ENCODE data around the gene NIPA2.

DNA sequence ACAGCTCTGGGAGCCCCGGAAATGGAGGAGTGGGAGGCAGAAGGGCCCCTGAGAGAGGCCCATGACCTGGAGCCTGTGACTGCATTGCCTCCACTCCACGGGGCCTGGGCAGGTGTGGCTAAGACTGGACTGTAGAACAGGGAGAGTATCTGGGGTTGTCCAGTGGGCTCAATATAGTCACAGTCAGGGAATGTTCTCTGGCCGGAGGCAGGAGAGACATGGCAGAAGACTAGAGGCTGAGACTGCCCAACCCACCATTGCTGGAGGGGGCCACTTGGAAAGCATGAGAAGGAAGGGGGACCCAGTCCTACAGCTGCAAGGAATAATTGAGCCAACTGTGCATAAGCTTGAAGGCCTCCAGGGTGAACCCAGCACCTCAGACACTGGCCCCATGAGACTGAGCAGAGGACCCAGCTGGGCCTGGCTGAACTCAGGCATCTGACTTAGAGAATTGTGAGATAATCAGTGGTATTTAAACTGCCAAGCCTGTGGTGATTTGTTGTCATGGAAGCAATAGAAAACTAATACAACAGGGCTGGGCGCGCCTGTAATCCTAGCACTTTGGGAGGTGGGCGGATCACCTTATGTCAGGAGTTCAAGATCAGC, 33.1 kb downstream of the NIPA2 start:
- TF ChIP-seq, protein P1, sequence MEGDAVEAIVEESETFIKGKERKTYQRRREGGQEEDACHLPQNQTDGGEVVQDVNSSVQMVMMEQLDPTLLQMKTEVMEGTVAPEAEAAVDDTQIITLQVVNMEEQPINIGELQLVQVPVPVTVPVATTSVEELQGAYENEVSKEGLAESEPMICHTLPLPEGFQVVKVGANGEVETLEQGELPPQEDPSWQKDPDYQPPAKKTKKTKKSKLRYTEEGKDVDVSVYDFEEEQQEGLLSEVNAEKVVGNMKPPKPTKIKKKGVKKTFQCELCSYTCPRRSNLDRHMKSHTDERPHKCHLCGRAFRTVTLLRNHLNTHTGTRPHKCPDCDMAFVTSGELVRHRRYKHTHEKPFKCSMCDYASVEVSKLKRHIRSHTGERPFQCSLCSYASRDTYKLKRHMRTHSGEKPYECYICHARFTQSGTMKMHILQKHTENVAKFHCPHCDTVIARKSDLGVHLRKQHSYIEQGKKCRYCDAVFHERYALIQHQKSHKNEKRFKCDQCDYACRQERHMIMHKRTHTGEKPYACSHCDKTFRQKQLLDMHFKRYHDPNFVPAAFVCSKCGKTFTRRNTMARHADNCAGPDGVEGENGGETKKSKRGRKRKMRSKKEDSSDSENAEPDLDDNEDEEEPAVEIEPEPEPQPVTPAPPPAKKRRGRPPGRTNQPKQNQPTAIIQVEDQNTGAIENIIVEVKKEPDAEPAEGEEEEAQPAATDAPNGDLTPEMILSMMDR (IDR thresholded peaks at IDR 0.05; ENCODE audit: insufficient read depth, low read depth, low read length) = no peak
- TF ChIP-seq EZH2 (IDR thresholded peaks at IDR 0.05; ENCODE audit: insufficient read depth, low read length) = no peak

All from astrocyte (in vitro differentiated cells and primary cell).